Stimulated activated effector memory CD8-positive, alpha-beta T cell treated with anti-CD3 and anti-CD28 coated beads, Interleukin-12 subunit alpha, Interleukin-12 subunit beta, amount 100 ng/mL, for 72 hours (primary cell): Measurements from ENCODE around the gene NPIPA5.
"Not testable (repeated sequence)": the region's sequence is repeated elsewhere in the genome, so short reads cannot be mapped to it uniquely, and the experiment has no call there.

Source experiments
- ATAC-seq: fragments of 150-1000 bp; cut with Tn5 transposase; 2 replicates; pipeline ENCODE4 v1.10.0; 2021
- DNase-seq, 2 donors: peaks; one replicate each; pipeline ENCODE4 v3.0.0; 2021 to 2022; ENCODE audit warnings: low spot score in 2 of 2
- H3K27ac Mint-ChIP-seq: one replicate; pipeline ENCODE4 v1.8.0; 2022; ENCODE audit warnings: mild to moderate bottlenecking, mixed read lengths
- H3K36me3 Mint-ChIP-seq: one replicate; pipeline ENCODE4 v1.8.0; 2022; ENCODE audit warnings: mild to moderate bottlenecking, mixed read lengths
- H3K4me1 Mint-ChIP-seq: one replicate; pipeline ENCODE4 v1.8.0; 2022; ENCODE audit warnings: mixed read lengths
- H3K4me3 Mint-ChIP-seq: one replicate; pipeline ENCODE4 v1.8.0; 2022; ENCODE audit warnings: mild to moderate bottlenecking, mixed read lengths
- H3K9me3 Mint-ChIP-seq: one replicate; pipeline ENCODE4 v1.8.0; 2022; ENCODE audit warnings: mixed read lengths

The NPIPA5 gene

DNA sequence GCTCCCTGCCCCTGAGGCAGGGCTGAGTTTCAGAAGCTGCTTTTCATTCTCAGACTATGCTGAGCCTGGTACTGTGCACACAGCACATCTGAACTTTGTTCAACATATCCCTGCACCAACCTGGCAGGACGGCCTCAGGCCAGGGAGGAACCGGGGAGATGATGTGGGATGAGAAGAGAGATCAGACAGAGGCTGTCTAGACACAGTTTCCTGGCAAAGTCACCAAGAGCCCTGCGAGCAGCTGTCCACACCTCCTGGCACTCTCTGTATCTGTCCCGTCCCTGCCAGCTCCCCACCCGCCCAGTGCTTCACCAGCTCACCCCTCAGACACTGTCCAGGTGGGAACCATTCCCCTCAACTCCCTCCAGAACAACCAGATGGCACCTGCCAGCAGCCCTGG is 39.1 kb downstream of the NPIPA5 start:
- DNase-seq, H3K4me3 Mint-ChIP-seq, H3K4me1 Mint-ChIP-seq, H3K36me3 Mint-ChIP-seq, H3K27ac Mint-ChIP-seq, H3K9me3 Mint-ChIP-seq: not testable (repeated sequence)
- ATAC-seq: peak; percentile 40

DNA sequence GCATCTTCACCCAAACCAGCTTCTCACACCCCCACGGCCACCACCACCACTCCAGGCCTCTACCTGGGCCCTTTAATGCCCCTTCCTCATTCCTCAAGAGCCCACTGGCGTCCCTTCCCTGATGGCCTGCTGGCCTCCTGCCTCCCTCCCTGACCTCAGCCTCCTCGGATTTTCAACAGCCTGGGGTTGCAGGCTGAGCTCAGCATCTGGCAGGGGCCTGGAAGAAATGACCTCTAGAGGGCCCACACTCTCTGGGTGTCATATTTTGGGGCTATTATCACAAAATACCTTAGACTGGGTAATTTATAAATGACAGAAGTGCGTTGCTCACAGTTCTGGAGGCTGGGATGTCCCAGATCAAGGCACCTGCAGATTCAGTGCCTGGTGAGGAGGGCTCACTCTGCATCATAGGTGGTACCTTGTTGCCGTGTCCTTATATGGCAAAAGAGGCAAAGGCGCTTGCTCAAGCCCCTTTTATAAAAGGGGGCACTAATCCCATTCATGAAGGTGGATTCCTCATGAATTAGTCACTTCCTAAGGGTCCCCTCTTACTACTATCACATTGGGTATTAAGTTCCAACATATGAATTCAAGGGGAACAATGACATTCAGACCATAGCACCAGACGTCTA is 40.0 kb downstream of the NPIPA5 start:
- not testable (repeated sequence) for H3K9me3 Mint-ChIP-seq, H3K36me3 Mint-ChIP-seq, H3K4me3 Mint-ChIP-seq, ATAC-seq, DNase-seq, H3K27ac Mint-ChIP-seq, H3K4me1 Mint-ChIP-seq

DNA sequence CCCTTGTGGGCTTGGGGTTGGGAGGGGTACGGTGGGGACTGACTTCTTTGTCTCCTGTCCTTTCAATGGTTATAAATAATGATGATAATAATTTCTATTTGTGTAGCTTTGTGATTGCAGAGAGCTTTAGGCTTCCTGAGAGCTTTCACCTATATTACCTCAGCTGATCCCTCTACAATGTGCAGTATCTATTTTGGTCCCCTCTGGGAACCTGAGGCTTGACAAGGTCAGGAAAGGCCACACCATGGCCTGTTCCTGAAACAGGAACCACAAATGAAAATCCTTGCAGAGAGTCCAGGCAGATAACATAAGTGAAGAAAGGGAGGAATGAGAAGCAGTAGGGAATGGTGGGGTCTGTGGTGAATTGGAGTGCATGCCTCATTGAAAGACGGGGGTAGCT is 42.5 kb downstream of the NPIPA5 start:
- not testable (repeated sequence) for H3K27ac Mint-ChIP-seq, H3K9me3 Mint-ChIP-seq, DNase-seq, H3K4me1 Mint-ChIP-seq, H3K36me3 Mint-ChIP-seq, H3K4me3 Mint-ChIP-seq, ATAC-seq

- not testable (repeated sequence) for ATAC-seq, H3K27ac Mint-ChIP-seq
These were observed 44.1 kb downstream of the NPIPA5 start for GRCh38 chr16:15333969-15334368.

GRCh38 chr16:15330978-15331377 is 47.1 kb downstream of the NPIPA5 start:
- not testable (repeated sequence) for H3K4me1 Mint-ChIP-seq, H3K36me3 Mint-ChIP-seq, DNase-seq, H3K4me3 Mint-ChIP-seq, H3K27ac Mint-ChIP-seq, H3K9me3 Mint-ChIP-seq, ATAC-seq

More at GRCh38 chr16:15333969-15334368, 44.1 kb downstream of the NPIPA5 start:
- H3K9me3 Mint-ChIP-seq, H3K4me1 Mint-ChIP-seq, H3K36me3 Mint-ChIP-seq, DNase-seq, H3K4me3 Mint-ChIP-seq: not testable (repeated sequence)

DNA sequence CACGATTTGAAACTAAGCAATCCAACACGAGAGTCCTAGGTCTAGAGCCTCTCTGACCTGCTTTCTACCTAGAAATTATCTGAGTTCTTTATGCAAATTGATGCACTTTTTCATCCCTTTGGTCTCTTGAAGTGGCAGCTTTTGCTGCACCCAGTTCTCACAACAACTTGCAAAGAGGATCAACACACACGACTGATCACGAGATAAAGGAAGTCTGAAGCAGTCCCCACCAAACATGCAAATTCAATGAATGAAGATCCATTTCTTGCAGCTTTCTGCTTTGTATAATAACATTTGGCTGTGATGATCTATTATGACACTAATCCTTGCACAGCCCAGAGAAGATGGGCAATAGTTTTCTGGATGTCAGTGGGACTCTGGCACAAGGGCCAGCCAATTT is 53.1 kb downstream of the NPIPA5 start:
- not testable (repeated sequence) for DNase-seq, H3K36me3 Mint-ChIP-seq, H3K4me1 Mint-ChIP-seq, H3K9me3 Mint-ChIP-seq, H3K4me3 Mint-ChIP-seq, ATAC-seq, H3K27ac Mint-ChIP-seq

DNA sequence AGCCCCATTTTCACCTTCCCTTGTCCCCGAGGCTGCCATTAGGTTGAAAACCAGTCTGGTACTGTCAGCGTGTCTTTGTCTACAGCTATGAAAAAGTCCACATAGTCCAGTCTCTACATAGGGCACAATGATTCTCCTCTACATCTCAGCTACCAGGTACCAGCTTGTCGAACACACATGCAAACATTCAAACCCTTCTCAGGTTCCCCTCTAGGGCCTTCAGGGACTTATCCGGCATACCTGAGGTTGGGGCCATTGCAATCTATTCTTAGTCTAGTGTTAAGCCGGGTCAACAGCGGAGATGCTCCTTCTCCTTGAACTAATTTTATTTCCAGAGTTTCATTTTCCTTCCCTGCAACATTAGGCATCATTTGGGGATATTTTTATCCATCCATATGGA is 54.7 kb downstream of the NPIPA5 start:
- not testable (repeated sequence) for ATAC-seq, H3K27ac Mint-ChIP-seq, H3K36me3 Mint-ChIP-seq, H3K4me1 Mint-ChIP-seq, DNase-seq, H3K4me3 Mint-ChIP-seq, H3K9me3 Mint-ChIP-seq

DNA sequence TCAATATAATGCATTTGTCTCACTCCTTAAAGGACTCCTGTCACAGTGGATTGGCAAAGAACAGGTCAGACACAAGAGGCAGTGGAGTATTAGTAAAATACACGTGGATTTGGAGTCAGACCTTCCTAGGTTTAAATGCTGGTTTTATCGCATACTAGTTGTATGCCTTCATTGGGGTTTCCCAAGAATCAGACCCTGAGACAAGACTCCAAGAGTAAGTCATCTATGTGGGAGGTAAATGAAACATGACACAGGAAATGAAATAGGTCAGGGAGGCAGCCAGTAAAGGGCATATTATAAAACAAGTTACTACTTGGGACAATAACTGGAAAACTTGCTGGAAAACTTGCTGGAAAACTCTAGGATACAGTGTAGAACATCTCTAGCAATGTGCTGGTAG is 56.9 kb downstream of the NPIPA5 start:
- not testable (repeated sequence) for H3K4me1 Mint-ChIP-seq, ATAC-seq, H3K36me3 Mint-ChIP-seq, DNase-seq, H3K4me3 Mint-ChIP-seq, H3K9me3 Mint-ChIP-seq, H3K27ac Mint-ChIP-seq

GRCh38 chr16:15314562-15314961 is 63.5 kb downstream of the NPIPA5 start:
- H3K27ac Mint-ChIP-seq, H3K4me3 Mint-ChIP-seq, ATAC-seq, H3K9me3 Mint-ChIP-seq, DNase-seq, H3K4me1 Mint-ChIP-seq, H3K36me3 Mint-ChIP-seq: not testable (repeated sequence)
